Panc1 (cell line): Measurements from ENCODE around the gene SHANK2. TPM values are rescaled to one million over a fixed set of nuclear protein-coding genes. Genes with fewer than 3 reads are reported as not detected.

Source experiments
- ATAC-seq: fragments of 200-7000 bp; cut with Tn5 transposase; 2 replicates; pipeline ENCODE4 v1.9.1; 2020; ENCODE audit warnings: mild to moderate bottlenecking, moderate library complexity
- BruUV-seq: library from RNA; stranded (reverse); fragments of 400-500 nt; replicated peaks from 2 replicates; lab custom pipeline; 2021; lab: Mats Ljungman, UMichigan
- CTCF ChIA-PET: fragments of 300-600 bp; sonication (Branson Sonifier 250); formaldehyde crosslinking; loops from one replicate; lab custom pipeline; 2022; ENCODE audit warnings: antibody characterized with exemption; lab: Charles Lee
- POLR2A ChIA-PET: fragments of 300-600 bp; sonication (Branson Sonifier 250); formaldehyde crosslinking; loops from one replicate; lab custom pipeline; 2022; ENCODE audit warnings: antibody characterized with exemption; lab: Charles Lee
- DNase-seq: peaks from one replicate; pipeline ENCODE4 v3.0.0-alpha.2; 2010; ENCODE audit warnings: low read depth, low spot score
- H3K27ac ChIP-seq: 2 replicates; pipeline ENCODE4 v1.5.1; 2011; ENCODE audit warnings: mild to moderate bottlenecking, low read length, inconsistent platforms
- H3K27me3 ChIP-seq: fragments of 200-500 bp; sonication (Bioruptor generic); 2 replicates; pipeline ENCODE4 v1.6.0; 2014; ENCODE audit warnings: low read length, inconsistent platforms; ENCODE audit not compliant: control insufficient read depth, insufficient read depth
- H3K36me3 ChIP-seq: fragments of 200-500 bp; sonication (Bioruptor generic); 2 replicates; pipeline ENCODE4 v1.5.1; 2014; ENCODE audit warnings: inconsistent platforms, mild to moderate bottlenecking, low read length, moderate library complexity; ENCODE audit not compliant: control insufficient read depth, insufficient read depth
- H3K4me1 ChIP-seq: 2 replicates; pipeline ENCODE4 v1.5.1; 2011; ENCODE audit warnings: inconsistent platforms, mild to moderate bottlenecking, low read length, moderate library complexity; ENCODE audit not compliant: control insufficient read depth, insufficient read depth
- H3K4me3 ChIP-seq, 2 experiments: 2 replicates each; pipeline ENCODE4 v1.5.1; 2011 to 2012; ENCODE audit warnings: low read depth in 2 of 2, low read length in 2 of 2, mild to moderate bottlenecking in 2 of 2, inconsistent platforms in 1 of 2, moderate library complexity in 1 of 2
- H3K9me3 ChIP-seq: fragments of 200-500 bp; sonication (Bioruptor generic); 2 replicates; pipeline ENCODE4 v1.5.1; 2014; ENCODE audit warnings: low read depth, mild to moderate bottlenecking, inconsistent platforms, low read length, moderate library complexity; ENCODE audit not compliant: control insufficient read depth, insufficient read depth
- CTCF ChIP-seq: fragments of 450-650 bp; IDR thresholded peaks from 2 replicates; pipeline ENCODE4 v1.5.1; 2017; ENCODE audit warnings: mild to moderate bottlenecking
- POLR2AphosphoS5 ChIP-seq: IDR thresholded peaks from 2 replicates; pipeline ENCODE4 v1.6.1; 2012; ENCODE audit warnings: mild to moderate bottlenecking, low read depth, low read length, moderate library complexity
- REST ChIP-seq, 2 experiments: IDR thresholded peaks; 2 replicates each; pipeline ENCODE4 v1.6.1; 2011 to 2012; ENCODE audit warnings: low read depth in 2 of 2, control low read depth in 1 of 2, low read length in 1 of 2, mild to moderate bottlenecking in 1 of 2, moderate library complexity in 1 of 2; ENCODE audit not compliant: insufficient read depth in 1 of 2
- SIN3A ChIP-seq: IDR thresholded peaks from 2 replicates; pipeline ENCODE4 v1.6.1; 2012; ENCODE audit warnings: low read depth, mild to moderate bottlenecking, low read length, moderate library complexity, borderline replicate concordance; ENCODE audit not compliant: insufficient read depth
- TCF7L2 ChIP-seq: IDR thresholded peaks from 2 replicates; pipeline ENCODE4 v1.6.1; 2011; ENCODE audit warnings: mild to moderate bottlenecking, low read depth, low read length, inconsistent platforms
- in situ Hi-C: cut with HindIII; loops from 2 replicates; pipeline ENCODE4 v1.10.0; 2016; ENCODE audit warnings: low sequenced_read_pairs, low pct_unique_long_range_greater_than_20kb
- intact Hi-C: fragments of 100-400 bp; cut with micrococcal nuclease; formaldehyde crosslinking; loops from one replicate; pipeline ENCODE4 v1.10.0; 2022; ENCODE audit not compliant: unreplicated experiment
- total RNA-seq: library from RNA; stranded (reverse); gene quantifications from one replicate; pipeline ENCODE4 v1.2.1, GENCODE V29; 2021; ENCODE audit not compliant: unreplicated experiment

Gene SHANK2
- total RNA-seq, 1 experiment from 2014 or later, result 1.7 TPM

GRCh38 chr11:71208011-71208774 lies 44.2 kb downstream of the SHANK2 start:
- TF ChIP-seq CTCF (no peak), REST (IDR thresholded peaks at IDR 0.05; ENCODE audit: insufficient read depth in 1 of 2, low read depth in 2 of 2, low read length in 1 of 2) (no peak), TCF7L2 (no peak), SIN3A (no peak), POLR2AphosphoS5 (no peak)
- BruUV-seq, result no TSS peak
- POLR2A ChIA-PET, result no interaction called here

GRCh38 chr11:71207563-71207962 lies 44.8 kb downstream of the SHANK2 start:
- intact Hi-C loops, result no loop called here
- no peaks in the 10 kb centered on the region for H3K4me1 ChIP-seq
- DNase-seq (no peak), ATAC-seq (no peak)
- no peaks in the 10 kb centered on the region for H3K36me3 ChIP-seq
- in situ Hi-C loops, result no loop called here
- BruUV-seq, result no TSS peak
- TF ChIP-seq CTCF (no peak), SIN3A (no peak), REST (IDR thresholded peaks at IDR 0.05; ENCODE audit: insufficient read depth in 1 of 2, low read depth in 2 of 2, low read length in 1 of 2) (no peak), POLR2AphosphoS5 (no peak), TCF7L2 (no peak)
- H3K27me3 ChIP-seq, result peaks cover 5% of the 10 kb centered on the region; the same call in 1 of the 2 replicates
- POLR2A ChIA-PET, result no interaction called here
- H3K27ac ChIP-seq, result no peak overlapping the region
- CTCF ChIA-PET, result no interaction called here
- no peak overlapping the region for H3K4me3 ChIP-seq
- no peaks in the 10 kb centered on the region for H3K9me3 ChIP-seq

More at GRCh38 chr11:71208011-71208774, 44.2 kb downstream of the SHANK2 start:
- CTCF ChIA-PET, result no interaction called here
- Histone ChIP-seq H3K4me1 (no peaks in the 10 kb centered on the region), H3K36me3 (no peaks in the 10 kb centered on the region), H3K27ac (no peak overlapping the region), H3K9me3 (no peaks in the 10 kb centered on the region), H3K27me3 (peaks cover 5% of the 10 kb centered on the region; the same call in 1 of the 2 replicates), H3K4me3 (no peak overlapping the region)
- intact Hi-C loops (no loop called here), in situ Hi-C loops (no loop called here)
- DNase-seq (no peak), ATAC-seq (no peak)
